GOT3 (cell line): ENCODE measurements around the gene RASSF1.

ENCODE experiments used
- DNase-seq: peaks from one replicate; lab custom pipeline; 2025; ENCODE audit warnings: mixed read lengths; lab: John Stamatoyannopoulos, UW

RASSF1 gene

GRCh38 chr3:50342813-50343633 lies 2.4 kb upstream of the RASSF1 start:
- DNase-seq, result no peak

GRCh38 chr3:50341996-50342650 lies 1.5 kb upstream of the RASSF1 start:
- no peak for DNase-seq

GRCh38 chr3:50341537-50341936 lies 901 bp upstream of the RASSF1 start:
- DNase-seq, result no peak

DNA sequence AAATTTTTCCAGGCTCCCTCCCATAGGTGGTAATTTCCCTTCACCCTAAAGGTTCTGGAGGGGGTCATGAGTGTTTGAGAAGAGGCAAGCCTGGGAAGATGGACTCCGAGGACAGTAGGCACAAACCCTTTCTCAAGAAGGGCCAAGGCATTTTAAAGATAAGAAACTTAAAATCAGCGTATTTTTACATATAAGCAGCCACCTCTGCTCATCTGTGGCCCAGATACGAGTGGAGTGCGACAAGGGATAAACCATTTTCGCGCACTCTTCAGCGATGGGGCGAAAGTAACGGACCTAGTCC lies 539 bp downstream of the RASSF1 start:
- DNase-seq, result no peak

DNA sequence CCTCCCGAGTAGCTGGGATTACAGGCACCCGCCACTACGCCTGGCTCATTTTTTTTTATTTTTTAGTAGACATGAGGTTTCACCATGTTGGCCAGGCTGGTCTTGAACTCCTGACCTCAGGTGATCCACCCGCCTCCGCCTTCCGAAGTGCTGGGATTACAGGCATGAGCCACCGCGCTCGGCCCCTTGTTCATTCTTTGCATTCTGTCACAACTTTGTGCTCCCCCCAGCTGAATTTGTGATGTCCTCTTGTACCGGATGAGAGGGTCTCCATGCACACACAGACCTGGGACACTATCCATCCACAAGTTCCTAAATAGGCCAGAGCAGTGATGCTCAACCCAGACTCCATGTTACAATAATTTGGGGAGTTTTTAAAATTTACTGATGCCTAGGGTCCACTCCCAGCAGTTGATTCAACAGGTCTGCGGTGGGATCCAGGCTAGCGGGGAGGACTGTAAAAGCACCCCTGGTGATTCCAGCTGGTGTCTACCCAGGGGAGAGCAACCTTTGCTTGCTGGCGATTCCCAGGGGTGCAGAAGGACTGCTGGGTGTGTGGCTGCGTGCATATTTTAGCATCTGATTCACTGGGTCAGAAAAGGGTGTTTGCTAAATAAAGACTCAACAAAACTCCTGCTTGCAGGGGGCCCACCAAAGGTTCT lies 1.0 kb downstream of the RASSF1 start:
- DNase-seq, result no peak

DNA sequence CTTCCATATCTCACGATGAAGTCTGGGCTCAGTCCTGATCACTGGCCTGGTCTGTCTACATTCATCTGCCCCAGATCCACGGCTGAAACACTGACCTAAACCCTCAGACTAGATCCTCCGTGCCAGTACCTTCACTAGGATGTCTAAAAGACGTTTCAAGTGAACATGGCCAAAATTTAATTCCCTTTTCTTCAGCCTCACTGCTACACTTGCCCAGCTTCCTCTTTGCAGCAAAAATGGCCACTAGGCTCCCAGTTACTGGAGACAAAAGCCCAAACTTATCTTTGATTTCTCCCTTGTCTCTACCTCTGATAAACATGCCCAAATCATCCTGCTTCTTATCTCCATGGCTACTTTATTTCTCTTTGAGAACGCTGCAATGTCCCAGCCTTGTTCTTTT lies 1.7 kb downstream of the RASSF1 start:
- DNase-seq, result no peak

DNA sequence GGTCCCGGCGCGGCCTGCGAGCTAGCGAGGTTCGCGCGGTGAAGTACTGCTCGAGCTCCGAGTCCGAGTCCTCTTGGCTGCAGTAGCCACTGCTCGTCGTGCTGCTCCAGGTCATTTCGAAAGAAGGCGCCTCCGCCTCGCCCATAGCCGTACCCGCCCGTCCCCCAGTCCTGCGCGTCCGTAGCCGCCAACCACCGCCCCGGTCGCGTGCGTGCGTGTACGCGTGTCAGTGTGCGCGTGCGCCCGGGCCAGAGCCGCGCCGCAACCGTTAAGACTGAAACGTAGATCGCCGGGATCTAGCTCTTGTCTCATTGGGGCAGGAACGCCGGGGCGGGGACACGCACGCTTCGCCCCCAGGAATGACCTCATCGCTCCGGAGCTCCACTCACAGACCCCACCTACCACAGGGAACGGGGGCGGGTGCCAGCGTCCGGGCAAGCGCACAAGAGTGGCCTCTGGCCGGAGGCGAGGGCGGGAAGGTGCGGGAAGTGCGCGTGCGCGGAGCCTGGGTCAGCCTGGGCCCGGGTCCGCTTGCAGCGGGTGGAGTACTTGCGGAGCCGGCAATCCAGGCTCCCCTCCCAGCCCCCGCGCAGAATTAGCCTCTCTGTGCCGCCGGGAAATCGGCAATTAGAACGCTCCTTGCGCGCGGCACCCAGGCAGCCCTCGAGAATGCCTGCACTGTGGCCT lies 3.3 kb downstream of the RASSF1 start:
- DNase-seq, result peak; percentile 97

DNA sequence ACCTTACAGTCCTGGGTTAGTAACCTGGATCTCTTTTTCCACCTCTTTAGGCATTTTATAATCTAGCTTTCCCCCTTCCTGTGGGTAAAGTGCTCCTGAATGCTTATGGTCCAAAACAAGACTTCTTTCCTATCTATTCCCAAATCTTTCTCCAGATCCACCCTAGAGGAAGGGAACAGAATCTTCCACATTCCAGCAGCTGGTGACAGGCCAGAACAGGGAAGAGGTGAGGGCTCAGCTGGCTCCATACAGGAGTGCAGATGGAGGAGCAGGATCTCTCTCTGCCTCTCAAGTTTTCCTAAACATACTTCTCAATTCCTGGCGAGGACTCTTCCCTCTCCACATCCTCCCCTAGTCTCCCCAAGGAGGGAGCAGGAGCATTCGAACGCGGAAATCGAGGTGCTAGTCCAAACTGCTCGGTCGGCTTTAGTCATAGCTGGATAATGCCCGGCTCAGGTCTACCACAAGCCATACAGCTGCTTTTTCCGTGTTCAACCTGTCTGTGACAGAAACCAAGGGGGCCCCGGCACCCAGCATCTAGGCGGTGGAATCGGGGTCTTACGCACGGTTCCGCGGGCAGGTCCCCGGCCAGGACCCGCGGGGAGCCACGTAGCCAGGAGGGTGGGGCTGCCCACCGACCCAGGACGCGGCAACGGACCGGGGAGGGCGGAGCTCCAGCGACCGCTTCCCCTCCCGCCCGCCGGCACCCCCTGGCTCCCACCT lies 4.0 kb downstream of the RASSF1 start:
- no peak for DNase-seq

DNA sequence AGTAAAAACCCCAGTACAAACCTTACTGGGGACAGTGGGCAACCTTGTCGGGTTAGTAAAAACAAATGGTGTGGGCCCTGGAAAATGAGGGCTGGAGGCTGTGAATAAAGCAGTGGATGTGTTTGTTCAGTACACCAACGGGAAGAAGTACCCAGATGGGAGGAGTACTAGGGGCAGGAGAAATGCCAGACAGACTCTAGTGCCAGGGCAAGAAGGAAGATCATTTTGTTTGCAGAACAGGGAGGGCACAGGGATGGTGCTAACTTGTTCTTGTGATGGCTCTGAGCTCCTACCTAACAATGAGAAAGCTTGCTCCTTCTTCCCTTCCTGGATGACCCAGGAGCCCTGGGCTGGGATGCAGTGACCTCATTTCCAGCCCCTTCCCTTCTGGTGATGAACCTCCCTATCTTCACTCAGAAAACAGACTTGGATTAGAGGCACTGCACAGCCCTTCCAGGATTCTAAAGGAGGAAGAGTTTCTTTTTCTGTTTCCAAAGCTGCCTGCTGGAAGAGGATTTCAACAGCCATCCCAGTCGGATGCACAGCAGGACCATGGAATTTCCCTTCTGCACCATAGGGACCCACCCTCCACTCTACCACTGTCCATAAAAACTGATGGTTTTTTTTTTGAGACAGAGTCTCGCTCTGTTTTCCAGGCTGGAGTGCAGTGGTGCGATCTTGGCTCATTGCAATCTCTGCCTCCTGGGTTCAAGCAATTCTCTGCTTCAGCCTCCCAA lies 6.1 kb downstream of the RASSF1 start:
- DNase-seq, result no peak

DNA sequence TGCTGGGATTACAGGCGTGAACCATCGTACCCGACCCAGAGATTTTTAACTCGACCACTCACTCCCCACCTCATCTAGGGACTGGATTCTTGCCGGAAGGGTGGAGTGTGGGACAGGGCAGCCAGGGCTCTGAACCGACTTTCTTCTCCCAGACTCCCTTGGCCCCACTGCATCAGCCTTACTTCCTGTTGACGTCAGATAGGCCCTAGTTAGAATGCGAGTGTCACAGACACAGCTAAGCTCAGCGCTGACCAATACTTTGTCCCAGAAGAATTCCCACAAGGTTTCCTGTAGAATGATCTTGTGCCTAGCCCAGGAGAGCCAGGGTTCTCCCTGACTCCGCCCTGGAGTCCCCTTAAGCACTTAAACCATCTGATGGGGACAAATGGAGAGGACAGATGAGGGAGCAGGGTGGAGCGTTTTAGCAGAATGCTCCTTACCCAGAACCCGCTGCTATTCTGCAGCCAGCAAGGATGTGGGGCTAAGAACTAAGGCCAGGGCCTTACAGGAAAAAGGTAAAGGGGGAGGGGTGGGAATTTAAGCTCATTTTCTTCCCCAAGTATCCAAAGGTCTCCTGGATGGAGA lies 6.8 kb downstream of the RASSF1 start:
- no peak for DNase-seq

DNA sequence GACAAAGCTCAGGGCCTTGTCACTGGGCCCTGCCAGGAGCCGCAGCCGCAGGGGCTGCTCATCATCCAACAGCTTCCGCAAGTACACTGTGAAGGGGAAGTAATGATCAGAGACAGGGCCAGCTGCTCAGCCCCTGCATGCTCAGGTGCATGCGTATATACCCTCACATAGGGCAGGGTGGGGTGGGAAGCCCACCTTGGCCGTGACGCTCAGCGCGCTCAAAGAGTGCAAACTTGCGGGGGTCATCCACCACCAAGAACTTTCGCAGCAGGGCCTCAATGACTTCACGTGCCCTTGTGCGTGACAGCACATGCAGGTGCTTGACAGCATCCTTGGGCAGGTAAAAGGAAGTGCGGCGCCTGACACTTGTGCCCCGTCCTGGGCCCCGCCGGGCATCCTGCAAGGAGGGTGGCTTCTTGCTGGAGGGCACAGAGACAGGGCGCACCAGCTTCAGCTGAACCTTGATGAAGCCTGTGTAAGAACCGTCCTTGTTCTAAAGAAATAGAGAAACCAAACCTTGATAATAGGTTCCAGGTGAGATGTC lies 9.2 kb downstream of the RASSF1 start:
- no peak for DNase-seq

- DNase-seq, result no peak
These were observed 10.3 kb downstream of the RASSF1 start for GRCh38 chr3:50330330-50330729.

DNA sequence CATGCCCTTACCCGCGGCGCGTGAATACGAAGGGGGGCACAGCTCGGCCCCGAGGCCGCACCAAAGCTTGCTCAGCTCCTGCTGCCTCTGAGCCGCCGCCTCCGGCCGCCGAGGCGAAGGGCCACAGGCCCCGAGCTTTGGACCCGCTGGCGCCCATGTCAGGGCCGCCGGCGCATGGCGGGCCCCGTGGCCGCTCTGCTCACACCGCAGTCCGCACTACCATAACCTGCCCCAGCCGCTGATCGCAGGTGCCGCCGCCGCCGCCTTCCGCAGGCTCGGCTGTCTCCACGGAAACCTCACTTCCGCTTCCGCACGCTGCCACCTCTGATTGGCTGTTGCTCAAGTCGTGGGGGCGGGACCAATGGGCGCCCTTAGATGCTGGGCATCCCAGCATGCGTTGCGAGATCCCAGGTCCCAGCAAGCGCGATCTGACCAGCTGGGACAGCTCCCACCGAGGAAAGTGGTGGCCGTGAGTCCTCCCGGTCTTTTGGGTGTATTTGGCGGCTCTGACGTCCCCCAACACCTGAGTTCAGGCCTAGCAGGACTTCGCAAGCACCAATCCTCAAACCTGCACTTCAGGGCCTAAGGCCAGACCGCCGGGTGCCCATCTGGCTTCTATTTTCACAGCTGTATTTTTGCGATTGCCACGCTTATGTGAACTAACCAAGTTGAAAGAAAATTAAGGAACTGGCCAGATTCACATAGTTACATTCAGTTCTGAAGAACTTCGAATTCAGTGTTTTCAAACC lies 12.5 kb downstream of the RASSF1 start, which contains the start of gene TUSC2:
TSS of gene TUSC2 (minus strand) at position 281 of the 749 bp plus-strand sequence. CDS start at position 157, 124 bp downstream.
- DNase-seq, result peak; percentile 84

GRCh38 chr3:50327129-50327528 lies 13.5 kb downstream of the RASSF1 start:
- no peak for DNase-seq

DNA sequence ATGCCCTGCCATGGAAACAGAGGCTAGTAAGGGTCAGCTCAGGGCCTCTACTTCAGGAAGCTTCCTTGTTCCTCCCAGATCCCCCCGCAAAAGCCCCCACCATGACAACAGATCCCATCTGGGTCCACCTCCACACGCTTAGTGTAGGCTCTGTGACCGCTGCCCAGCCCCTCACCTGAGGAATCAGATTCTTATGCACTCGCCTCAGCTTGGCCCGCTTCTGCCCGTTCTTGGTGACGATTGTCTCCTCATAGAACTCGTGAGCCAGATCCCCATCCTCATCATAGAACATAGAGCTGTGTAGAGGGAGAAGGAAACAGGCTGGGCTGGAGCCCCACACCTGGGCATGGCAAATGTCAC lies 14.5 kb downstream of the RASSF1 start:
- DNase-seq, result no peak

GRCh38 chr3:50325497-50326181 lies 15.0 kb downstream of the RASSF1 start:
- no peak for DNase-seq

DNA sequence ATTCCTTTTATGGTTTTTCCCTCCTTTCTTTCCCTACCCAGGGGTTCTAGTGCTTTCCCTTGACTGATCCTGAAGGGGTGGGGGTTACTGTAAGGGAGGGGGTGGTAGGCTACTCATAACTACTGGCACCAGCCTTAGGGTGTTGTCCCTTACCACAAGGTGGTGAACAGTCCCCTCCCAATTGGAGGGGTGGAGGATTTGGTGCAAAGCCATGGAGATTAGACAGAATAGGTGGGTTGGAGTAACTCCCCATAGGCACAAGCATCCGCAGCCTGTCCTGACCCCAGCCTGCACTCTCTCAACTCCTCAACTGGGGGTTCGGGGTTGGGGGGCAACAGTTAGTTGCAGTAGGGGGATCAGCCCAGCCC lies 15.5 kb downstream of the RASSF1 start:
- DNase-seq, result no peak

- no peak for DNase-seq
These were observed 16.1 kb downstream of the RASSF1 start for GRCh38 chr3:50324351-50325112.
